ENCODE measurements around the gene NAV2. TPM values are rescaled to one million over a fixed set of nuclear protein-coding genes. Genes with fewer than 3 reads are reported as not detected.

Gene NAV2
- total and polyA plus RNA-seq, 2 donors (not counting 1 experiment from before 2014, with no cell fraction given): 8.1 to 14.0 TPM

DNA sequence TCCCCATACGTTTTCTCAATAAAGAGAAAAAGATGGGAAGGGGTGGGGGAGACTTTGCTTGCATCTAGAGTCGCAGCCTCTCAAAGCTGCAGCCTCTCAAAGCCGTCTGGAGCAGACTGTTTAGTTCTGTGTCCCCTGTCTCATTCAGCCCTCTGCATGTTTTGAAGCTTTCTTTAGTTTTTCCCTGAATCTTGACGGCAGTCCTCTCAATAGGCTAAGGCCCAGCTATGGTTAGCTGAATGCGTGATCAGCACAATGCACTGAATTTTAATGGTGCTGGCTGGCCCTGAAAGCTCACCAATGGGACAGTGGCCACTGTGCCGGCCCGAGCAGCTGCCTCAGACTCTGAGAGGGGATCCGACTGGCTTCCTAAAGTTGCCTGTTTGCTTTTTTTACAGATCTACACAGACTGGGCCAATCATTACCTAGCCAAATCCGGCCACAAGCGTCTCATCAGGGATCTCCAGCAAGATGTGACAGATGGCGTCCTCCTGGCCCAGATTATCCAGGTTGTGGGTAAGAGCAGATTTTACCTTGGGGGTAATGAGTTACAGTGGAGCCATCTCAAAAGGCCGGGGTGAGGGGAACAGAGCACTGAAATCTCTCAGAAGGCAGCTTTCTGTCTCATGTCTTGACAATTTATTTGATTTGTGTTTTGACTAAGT, 119.6 kb downstream of the NAV2 start:
- Histone ChIP-seq H3K27me3 (ENCODE audit: control insufficient read depth, insufficient read depth, low read length) (no peaks in the 10 kb centered on the region), H4K20me1 (ENCODE audit: control insufficient read depth, extremely low read depth, insufficient read depth, low read length) (no peaks in the 10 kb centered on the region), H3K9me3 (ENCODE audit: control insufficient read depth, insufficient read depth, low read depth, low read length) (no peaks in the 10 kb centered on the region), H3K36me3 (ENCODE audit: control insufficient read depth, insufficient read depth, low read length) (peaks cover 9% of the 10 kb centered on the region), H3K4me2 (ENCODE audit: extremely low read depth, insufficient read depth, low read length) (no peak overlapping the region), H3K4me1 (ENCODE audit: control insufficient read depth, extremely low read depth, insufficient read depth, low read length) (no peaks in the 10 kb centered on the region), H3K27ac (ENCODE audit: insufficient read depth, low read length) (no peak overlapping the region), H3K4me3 (replicated peaks in 1 of 4; ENCODE audit: control extremely low read depth in 1 of 4, insufficient read depth in 1 of 4, low read depth in 3 of 4, low read length in 4 of 4) (no peak overlapping the region), H3K79me2 (ENCODE audit: control insufficient read depth, insufficient read depth, low read length) (peaks cover 70% of the 10 kb centered on the region), H2AFZ (ENCODE audit: low read length) (no peak overlapping the region), H3K9ac (ENCODE audit: insufficient read depth, low read length) (no peak overlapping the region)
- TF ChIP-seq, protein P1, sequence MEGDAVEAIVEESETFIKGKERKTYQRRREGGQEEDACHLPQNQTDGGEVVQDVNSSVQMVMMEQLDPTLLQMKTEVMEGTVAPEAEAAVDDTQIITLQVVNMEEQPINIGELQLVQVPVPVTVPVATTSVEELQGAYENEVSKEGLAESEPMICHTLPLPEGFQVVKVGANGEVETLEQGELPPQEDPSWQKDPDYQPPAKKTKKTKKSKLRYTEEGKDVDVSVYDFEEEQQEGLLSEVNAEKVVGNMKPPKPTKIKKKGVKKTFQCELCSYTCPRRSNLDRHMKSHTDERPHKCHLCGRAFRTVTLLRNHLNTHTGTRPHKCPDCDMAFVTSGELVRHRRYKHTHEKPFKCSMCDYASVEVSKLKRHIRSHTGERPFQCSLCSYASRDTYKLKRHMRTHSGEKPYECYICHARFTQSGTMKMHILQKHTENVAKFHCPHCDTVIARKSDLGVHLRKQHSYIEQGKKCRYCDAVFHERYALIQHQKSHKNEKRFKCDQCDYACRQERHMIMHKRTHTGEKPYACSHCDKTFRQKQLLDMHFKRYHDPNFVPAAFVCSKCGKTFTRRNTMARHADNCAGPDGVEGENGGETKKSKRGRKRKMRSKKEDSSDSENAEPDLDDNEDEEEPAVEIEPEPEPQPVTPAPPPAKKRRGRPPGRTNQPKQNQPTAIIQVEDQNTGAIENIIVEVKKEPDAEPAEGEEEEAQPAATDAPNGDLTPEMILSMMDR (conservative IDR thresholded peaks at IDR 0.05 in 1 of 2, IDR thresholded peaks at IDR 0.05 in 1 of 2; ENCODE audit: low read depth in 1 of 2, low read length in 2 of 2): no peak
- no peak for TF ChIP-seq EZH2 (IDR thresholded peaks at IDR 0.05; ENCODE audit: low read length, missing control alignments)
- no peak for DNase-seq (ENCODE audit: low read depth in 2 of 2)

DNA sequence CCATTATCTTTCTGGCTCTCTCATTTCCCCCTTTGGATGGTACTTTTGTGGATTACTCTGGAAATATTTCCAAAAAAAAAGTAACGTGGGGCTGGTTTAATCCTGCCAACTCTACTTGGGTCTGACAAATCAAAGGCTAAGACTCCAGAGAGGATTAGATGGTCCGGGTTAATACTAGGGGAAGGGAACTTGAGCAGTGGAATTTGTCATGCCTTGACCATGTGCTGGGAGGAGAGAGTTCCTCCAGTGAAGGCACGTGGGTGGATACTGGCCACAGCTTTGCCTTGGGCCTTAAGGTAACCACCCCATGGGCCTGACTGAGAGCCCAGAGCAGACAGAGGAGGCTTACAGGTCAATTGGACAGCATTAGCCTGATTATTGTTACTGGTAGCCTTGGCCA, 120.3 kb downstream of the NAV2 start:
- Histone ChIP-seq H2AFZ (ENCODE audit: low read length) (no peak overlapping the region), H3K4me1 (ENCODE audit: control insufficient read depth, extremely low read depth, insufficient read depth, low read length) (no peaks in the 10 kb centered on the region), H3K79me2 (ENCODE audit: control insufficient read depth, insufficient read depth, low read length) (peaks cover 66% of the 10 kb centered on the region), H3K27me3 (ENCODE audit: control insufficient read depth, insufficient read depth, low read length) (no peaks in the 10 kb centered on the region), H3K9ac (ENCODE audit: insufficient read depth, low read length) (no peak overlapping the region), H3K4me3 (replicated peaks in 1 of 4; ENCODE audit: control extremely low read depth in 1 of 4, insufficient read depth in 1 of 4, low read depth in 3 of 4, low read length in 4 of 4) (no peak overlapping the region), H3K9me3 (ENCODE audit: control insufficient read depth, insufficient read depth, low read depth, low read length) (no peaks in the 10 kb centered on the region), H3K27ac (ENCODE audit: insufficient read depth, low read length) (no peak overlapping the region), H3K4me2 (ENCODE audit: extremely low read depth, insufficient read depth, low read length) (no peak overlapping the region), H3K36me3 (ENCODE audit: control insufficient read depth, insufficient read depth, low read length) (peaks cover 9% of the 10 kb centered on the region), H4K20me1 (ENCODE audit: control insufficient read depth, extremely low read depth, insufficient read depth, low read length) (no peaks in the 10 kb centered on the region)
- TF ChIP-seq, protein P1 (conservative IDR thresholded peaks at IDR 0.05 in 1 of 2, IDR thresholded peaks at IDR 0.05 in 1 of 2; ENCODE audit: low read depth in 1 of 2, low read length in 2 of 2): no peak
- no peak for TF ChIP-seq EZH2 (IDR thresholded peaks at IDR 0.05; ENCODE audit: low read length, missing control alignments)
- no peak for DNase-seq (ENCODE audit: low read depth in 2 of 2)

DNA sequence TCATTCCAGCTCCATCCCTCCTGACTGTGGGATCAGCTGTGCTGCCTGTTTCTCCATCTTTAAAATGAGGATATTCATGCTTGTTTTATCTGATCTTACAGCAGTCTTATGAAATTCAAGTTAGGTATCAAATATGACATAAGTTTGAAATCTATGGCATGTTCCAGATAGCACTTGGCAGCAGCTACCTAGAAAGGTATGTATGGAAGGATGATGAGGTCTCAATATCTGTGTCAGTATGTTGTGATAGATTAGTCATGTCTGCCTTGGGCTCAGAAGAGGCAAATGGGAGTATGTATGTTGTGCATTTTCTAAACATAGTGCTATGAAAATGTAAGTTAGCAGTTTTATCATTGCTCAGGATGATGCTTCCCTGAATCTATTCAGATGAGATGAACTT, 122.1 kb downstream of the NAV2 start:
- Histone ChIP-seq H3K79me2 (ENCODE audit: control insufficient read depth, insufficient read depth, low read length) (peaks cover 62% of the 10 kb centered on the region), H4K20me1 (ENCODE audit: control insufficient read depth, extremely low read depth, insufficient read depth, low read length) (no peaks in the 10 kb centered on the region), H3K27me3 (ENCODE audit: control insufficient read depth, insufficient read depth, low read length) (no peaks in the 10 kb centered on the region), H3K4me2 (ENCODE audit: extremely low read depth, insufficient read depth, low read length) (no peak overlapping the region), H3K4me3 (replicated peaks in 1 of 4; ENCODE audit: control extremely low read depth in 1 of 4, insufficient read depth in 1 of 4, low read depth in 3 of 4, low read length in 4 of 4) (no peak overlapping the region), H3K4me1 (ENCODE audit: control insufficient read depth, extremely low read depth, insufficient read depth, low read length) (no peaks in the 10 kb centered on the region), H3K9ac (ENCODE audit: insufficient read depth, low read length) (no peak overlapping the region), H3K36me3 (ENCODE audit: control insufficient read depth, insufficient read depth, low read length) (peaks cover 9% of the 10 kb centered on the region), H3K27ac (ENCODE audit: insufficient read depth, low read length) (no peak overlapping the region), H3K9me3 (ENCODE audit: control insufficient read depth, insufficient read depth, low read depth, low read length) (no peaks in the 10 kb centered on the region), H2AFZ (ENCODE audit: low read length) (no peak overlapping the region)
- no peak for TF ChIP-seq EZH2 (IDR thresholded peaks at IDR 0.05; ENCODE audit: low read length, missing control alignments)
- TF ChIP-seq, protein P1 (conservative IDR thresholded peaks at IDR 0.05 in 1 of 2, IDR thresholded peaks at IDR 0.05 in 1 of 2; ENCODE audit: low read depth in 1 of 2, low read length in 2 of 2): no peak
- no peak for DNase-seq (ENCODE audit: low read depth in 2 of 2)
